GM23338 (cell line): ENCODE measurements around the gene TBL3. TPM values are rescaled to one million over a fixed set of nuclear protein-coding genes. Genes with fewer than 3 reads are reported as not detected.

Experiments
- ATAC-seq: fragments of 200-7000 bp; cut with Tn5 transposase; 3 replicates; pipeline ENCODE4 v1.9.1; 2020
- DNase-seq: peaks from one replicate; pipeline ENCODE4 v3.0.0-alpha.2; 2015; ENCODE audit warnings: low spot score
- H2AFZ ChIP-seq: fragments of 200-600 bp; sonication (generic); 2 replicates; pipeline ENCODE4 v1.8.0; 2016; ENCODE audit warnings: antibody characterized with exemption, mild to moderate bottlenecking, moderate library complexity
- H3F3A ChIP-seq: fragments of 200-600 bp; sonication (generic); replicated peaks from 2 replicates; pipeline ENCODE4 v1.8.0; 2017; ENCODE audit warnings: antibody characterized with exemption, mixed run types, low read depth
- H3K27ac ChIP-seq: fragments of 200-600 bp; sonication (generic); 2 replicates; pipeline ENCODE4 v1.6.1; 2016; ENCODE audit warnings: low read depth
- H3K27me3 ChIP-seq: fragments of 200-600 bp; sonication (generic); 2 replicates; pipeline ENCODE4 v1.8.0; 2016; ENCODE audit warnings: mild to moderate bottlenecking, mixed run types, moderate library complexity; ENCODE audit not compliant: insufficient read depth
- H3K36me3 ChIP-seq: fragments of 200-600 bp; sonication (generic); 2 replicates; pipeline ENCODE4 v1.8.0; 2016; ENCODE audit warnings: mild to moderate bottlenecking; ENCODE audit not compliant: insufficient read depth
- H3K4me1 ChIP-seq: fragments of 200-600 bp; sonication (generic); 2 replicates; pipeline ENCODE4 v1.8.0; 2016; ENCODE audit warnings: mild to moderate bottlenecking, moderate library complexity; ENCODE audit not compliant: insufficient read depth
- H3K4me2 ChIP-seq: fragments of 200-600 bp; sonication (generic); 2 replicates; pipeline ENCODE4 v1.7.1; 2017; ENCODE audit warnings: mixed run types
- H3K4me3 ChIP-seq: fragments of 200-600 bp; sonication (generic); 2 replicates; pipeline ENCODE4 v1.6.1; 2016; ENCODE audit warnings: mixed run types
- H3K79me2 ChIP-seq: fragments of 200-600 bp; sonication (generic); replicated peaks from 2 replicates; pipeline ENCODE4 v1.8.0; 2017; ENCODE audit warnings: mild to moderate bottlenecking; ENCODE audit not compliant: insufficient read depth
- H3K9me2 ChIP-seq: fragments of 200-600 bp; sonication (generic); 2 replicates; pipeline ENCODE4 v1.8.0; 2017; ENCODE audit not compliant: insufficient read depth
- H4K20me1 ChIP-seq: fragments of 200-600 bp; sonication (generic); replicated peaks from 2 replicates; pipeline ENCODE4 v1.8.0; 2017; ENCODE audit warnings: mild to moderate bottlenecking; ENCODE audit not compliant: insufficient read depth
- H3K27ac Mint-ChIP-seq: 2 replicates; pipeline ENCODE4 v1.8.0; 2020; ENCODE audit warnings: inconsistent platforms, mild to moderate bottlenecking, moderate library complexity, mixed read lengths
- H3K27me3 Mint-ChIP-seq: 3 replicates; pipeline ENCODE4 v1.8.0; 2022; ENCODE audit warnings: low read depth, mild to moderate bottlenecking, moderate library complexity, mixed read lengths, inconsistent platforms; ENCODE audit not compliant: insufficient read depth, poor library complexity
- H3K36me3 Mint-ChIP-seq: 3 replicates; pipeline ENCODE4 v1.8.0; 2021; ENCODE audit warnings: low read depth, mild to moderate bottlenecking, inconsistent platforms, moderate library complexity, mixed read lengths
- H3K4me1 Mint-ChIP-seq: 3 replicates; pipeline ENCODE4 v1.8.0; 2020; ENCODE audit warnings: mild to moderate bottlenecking, inconsistent platforms, mixed read lengths
- H3K4me3 Mint-ChIP-seq: 3 replicates; pipeline ENCODE4 v1.8.0; 2021; ENCODE audit warnings: moderate library complexity, mild to moderate bottlenecking, inconsistent platforms, mixed read lengths
- H3K9me3 Mint-ChIP-seq: 3 replicates; pipeline ENCODE4 v1.8.0; 2020; ENCODE audit warnings: moderate library complexity, mild to moderate bottlenecking, inconsistent platforms, mixed read lengths
- JUNB ChIP-seq: IDR thresholded peaks from one replicate; pipeline ENCODE4 v1.6.1; 2016; ENCODE audit warnings: antibody characterized with exemption; ENCODE audit not compliant: unreplicated experiment
- ZNF114 ChIP-seq: fragments of 250-450 bp; sonication (Bioruptor Pico); IDR thresholded peaks from 2 replicates; pipeline ENCODE4 v1.5.0; 2020; ENCODE audit warnings: mild to moderate bottlenecking, moderate library complexity
- ZNF331 ChIP-seq: fragments of 250-450 bp; sonication (Bioruptor Pico); IDR thresholded peaks from 2 replicates; pipeline ENCODE4 v1.5.0; 2020; ENCODE audit warnings: low read depth, mild to moderate bottlenecking, moderate library complexity
- polyA plus RNA-seq: library from polyadenylated mRNA; unstranded; fragments of >200 nt; fragmentation: Nextera tagmentation; extraction: Ambion mirVana; gene quantifications from 2 replicates; pipeline ENCODE4 v1.2.1, GENCODE V29; 2016
- total RNA-seq: library from RNA; depleted of rRNA; stranded (reverse); fragments of >200 nt; shearing (Covaris generic); gene quantifications from 2 replicates; pipeline ENCODE4 v1.2.3, GENCODE V29; 2014
- TF ChIP-seq, protein P1 (sequence below): fragments of 250-450 bp; sonication (Bioruptor Pico); IDR thresholded peaks from 2 replicates; pipeline ENCODE4 v1.5.0; 2020; ENCODE audit warnings: mild to moderate bottlenecking, moderate library complexity
- TF ChIP-seq, protein P2 (sequence below), 2 experiments: fragments of 200-600 bp in 1 of 2; sonication (generic) in 1 of 2; conservative IDR thresholded peaks; 2 replicates each; pipeline versions ENCODE4 v1.5.1 to v1.6.1; 2016 to 2017; ENCODE audit warnings: antibody characterized with exemption in 2 of 2, low read depth in 2 of 2, mild to moderate bottlenecking in 2 of 2, moderate library complexity in 1 of 2

Gene TBL3
- total and polyA plus RNA-seq, 2 experiments from 2014 or later: 67.0 to 157 TPM

DNA sequence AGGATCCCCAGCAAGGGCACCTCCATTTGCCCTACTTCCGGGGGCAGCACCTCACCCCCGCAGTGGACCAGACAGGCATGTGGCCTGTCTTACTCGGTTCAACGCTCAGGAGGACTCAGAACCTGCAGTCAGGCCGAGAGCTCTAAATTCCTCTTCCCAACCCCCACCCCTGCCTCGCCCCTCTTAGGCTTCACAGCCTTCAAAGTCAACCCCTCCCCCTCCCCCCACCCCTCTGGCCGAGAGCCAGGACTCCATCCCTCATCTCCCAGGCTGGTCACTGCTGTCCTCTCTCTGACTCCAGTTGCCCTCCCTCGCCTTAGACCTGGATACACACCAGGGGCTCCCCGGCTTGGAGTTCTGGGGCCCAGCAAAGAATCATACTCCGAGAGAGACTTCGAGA, 45.6 kb upstream of the TBL3 start:
- Mint-ChIP-seq H3K36me3 (no peaks in the 10 kb centered on the region; the same call in 2 of the 3 replicates), H3K4me1 (peaks cover 5% of the 10 kb centered on the region), H3K27me3 (peaks cover 53% of the 10 kb centered on the region), H3K4me3 (no peak overlapping the region), H3K27ac (no peak overlapping the region), H3K9me3 (no peaks in the 10 kb centered on the region)
- no peaks in the 10 kb centered on the region for H3K9me2 ChIP-seq
- H3K4me3 ChIP-seq: no peak overlapping the region
- H4K20me1 ChIP-seq: no peaks in the 10 kb centered on the region
- peaks cover 46% of the 10 kb centered on the region for H3K27me3 ChIP-seq
- H3F3A ChIP-seq: 0 out of 2 replicates have a peak, but pooled peaks cover 2% of the 10 kb centered on the region
- no peak overlapping the region for H3K27ac ChIP-seq
- DNase-seq (no peak), ATAC-seq (no peak)
- TF ChIP-seq ZNF114 (no peak), JUNB (no peak), ZNF331 (CRISPR knock-in tag) (no peak)
- TF ChIP-seq, protein P1, sequence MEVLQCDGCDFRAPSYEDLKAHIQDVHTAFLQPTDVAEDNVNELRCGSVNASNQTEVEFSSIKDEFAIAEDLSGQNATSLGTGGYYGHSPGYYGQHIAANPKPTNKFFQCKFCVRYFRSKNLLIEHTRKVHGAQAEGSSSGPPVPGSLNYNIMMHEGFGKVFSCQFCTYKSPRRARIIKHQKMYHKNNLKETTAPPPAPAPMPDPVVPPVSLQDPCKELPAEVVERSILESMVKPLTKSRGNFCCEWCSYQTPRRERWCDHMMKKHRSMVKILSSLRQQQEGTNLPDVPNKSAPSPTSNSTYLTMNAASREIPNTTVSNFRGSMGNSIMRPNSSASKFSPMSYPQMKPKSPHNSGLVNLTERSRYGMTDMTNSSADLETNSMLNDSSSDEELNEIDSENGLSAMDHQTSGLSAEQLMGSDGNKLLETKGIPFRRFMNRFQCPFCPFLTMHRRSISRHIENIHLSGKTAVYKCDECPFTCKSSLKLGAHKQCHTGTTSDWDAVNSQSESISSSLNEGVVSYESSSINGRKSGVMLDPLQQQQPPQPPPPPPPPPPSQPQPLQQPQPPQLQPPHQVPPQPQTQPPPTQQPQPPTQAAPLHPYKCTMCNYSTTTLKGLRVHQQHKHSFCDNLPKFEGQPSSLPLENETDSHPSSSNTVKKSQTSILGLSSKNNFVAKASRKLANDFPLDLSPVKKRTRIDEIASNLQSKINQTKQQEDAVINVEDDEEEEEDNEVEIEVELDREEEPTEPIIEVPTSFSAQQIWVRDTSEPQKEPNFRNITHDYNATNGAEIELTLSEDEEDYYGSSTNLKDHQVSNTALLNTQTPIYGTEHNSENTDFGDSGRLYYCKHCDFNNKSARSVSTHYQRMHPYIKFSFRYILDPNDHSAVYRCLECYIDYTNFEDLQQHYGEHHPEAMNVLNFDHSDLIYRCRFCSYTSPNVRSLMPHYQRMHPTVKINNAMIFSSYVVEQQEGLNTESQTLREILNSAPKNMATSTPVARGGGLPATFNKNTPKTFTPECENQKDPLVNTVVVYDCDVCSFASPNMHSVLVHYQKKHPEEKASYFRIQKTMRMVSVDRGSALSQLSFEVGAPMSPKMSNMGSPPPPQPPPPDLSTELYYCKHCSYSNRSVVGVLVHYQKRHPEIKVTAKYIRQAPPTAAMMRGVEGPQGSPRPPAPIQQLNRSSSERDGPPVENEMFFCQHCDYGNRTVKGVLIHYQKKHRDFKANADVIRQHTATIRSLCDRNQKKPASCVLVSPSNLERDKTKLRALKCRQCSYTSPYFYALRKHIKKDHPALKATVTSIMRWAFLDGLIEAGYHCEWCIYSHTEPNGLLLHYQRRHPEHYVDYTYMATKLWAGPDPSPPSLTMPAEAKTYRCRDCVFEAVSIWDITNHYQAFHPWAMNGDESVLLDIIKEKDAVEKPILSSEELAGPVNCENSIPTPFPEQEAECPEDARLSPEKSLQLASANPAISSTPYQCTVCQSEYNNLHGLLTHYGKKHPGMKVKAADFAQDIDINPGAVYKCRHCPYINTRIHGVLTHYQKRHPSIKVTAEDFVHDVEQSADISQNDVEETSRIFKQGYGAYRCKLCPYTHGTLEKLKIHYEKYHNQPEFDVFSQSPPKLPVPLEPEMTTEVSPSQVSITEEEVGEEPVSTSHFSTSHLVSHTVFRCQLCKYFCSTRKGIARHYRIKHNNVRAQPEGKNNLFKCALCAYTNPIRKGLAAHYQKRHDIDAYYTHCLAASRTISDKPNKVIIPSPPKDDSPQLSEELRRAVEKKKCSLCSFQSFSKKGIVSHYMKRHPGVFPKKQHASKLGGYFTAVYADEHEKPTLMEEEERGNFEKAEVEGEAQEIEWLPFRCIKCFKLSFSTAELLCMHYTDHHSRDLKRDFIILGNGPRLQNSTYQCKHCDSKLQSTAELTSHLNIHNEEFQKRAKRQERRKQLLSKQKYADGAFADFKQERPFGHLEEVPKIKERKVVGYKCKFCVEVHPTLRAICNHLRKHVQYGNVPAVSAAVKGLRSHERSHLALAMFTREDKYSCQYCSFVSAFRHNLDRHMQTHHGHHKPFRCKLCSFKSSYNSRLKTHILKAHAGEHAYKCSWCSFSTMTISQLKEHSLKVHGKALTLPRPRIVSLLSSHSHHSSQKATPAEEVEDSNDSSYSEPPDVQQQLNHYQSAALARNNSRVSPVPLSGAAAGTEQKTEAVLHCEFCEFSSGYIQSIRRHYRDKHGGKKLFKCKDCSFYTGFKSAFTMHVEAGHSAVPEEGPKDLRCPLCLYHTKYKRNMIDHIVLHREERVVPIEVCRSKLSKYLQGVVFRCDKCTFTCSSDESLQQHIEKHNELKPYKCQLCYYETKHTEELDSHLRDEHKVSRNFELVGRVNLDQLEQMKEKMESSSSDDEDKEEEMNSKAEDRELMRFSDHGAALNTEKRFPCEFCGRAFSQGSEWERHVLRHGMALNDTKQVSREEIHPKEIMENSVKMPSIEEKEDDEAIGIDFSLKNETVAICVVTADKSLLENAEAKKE (CRISPR knock-in tag): no peak
- TF ChIP-seq, protein P2, sequence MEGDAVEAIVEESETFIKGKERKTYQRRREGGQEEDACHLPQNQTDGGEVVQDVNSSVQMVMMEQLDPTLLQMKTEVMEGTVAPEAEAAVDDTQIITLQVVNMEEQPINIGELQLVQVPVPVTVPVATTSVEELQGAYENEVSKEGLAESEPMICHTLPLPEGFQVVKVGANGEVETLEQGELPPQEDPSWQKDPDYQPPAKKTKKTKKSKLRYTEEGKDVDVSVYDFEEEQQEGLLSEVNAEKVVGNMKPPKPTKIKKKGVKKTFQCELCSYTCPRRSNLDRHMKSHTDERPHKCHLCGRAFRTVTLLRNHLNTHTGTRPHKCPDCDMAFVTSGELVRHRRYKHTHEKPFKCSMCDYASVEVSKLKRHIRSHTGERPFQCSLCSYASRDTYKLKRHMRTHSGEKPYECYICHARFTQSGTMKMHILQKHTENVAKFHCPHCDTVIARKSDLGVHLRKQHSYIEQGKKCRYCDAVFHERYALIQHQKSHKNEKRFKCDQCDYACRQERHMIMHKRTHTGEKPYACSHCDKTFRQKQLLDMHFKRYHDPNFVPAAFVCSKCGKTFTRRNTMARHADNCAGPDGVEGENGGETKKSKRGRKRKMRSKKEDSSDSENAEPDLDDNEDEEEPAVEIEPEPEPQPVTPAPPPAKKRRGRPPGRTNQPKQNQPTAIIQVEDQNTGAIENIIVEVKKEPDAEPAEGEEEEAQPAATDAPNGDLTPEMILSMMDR (conservative IDR thresholded peaks at IDR 0.05; ENCODE audit: low read depth in 2 of 2): no peak
- H3K4me1 ChIP-seq: peaks cover 7% of the 10 kb centered on the region; the same call in 1 of the 2 replicates
- no peaks in the 10 kb centered on the region for H3K79me2 ChIP-seq
- H3K36me3 ChIP-seq: no peaks in the 10 kb centered on the region
- H3K4me2 ChIP-seq: 0 out of 2 replicates have a peak overlapping the region, but pooled peaks have one; percentile 43
- no peak overlapping the region for H2AFZ ChIP-seq
